Hepatocyte (in vitro differentiated cells): ENCODE results near the gene DCDC1.

Experiments
- EZH2 ChIP-seq: fragments of 200-600 bp; sonication (generic); IDR thresholded peaks from 2 replicates; pipeline ENCODE4 v1.6.1; 2016; ENCODE audit warnings: antibody characterized with exemption, mild to moderate bottlenecking, borderline replicate concordance
- TF ChIP-seq, protein P1 (sequence below): fragments of 200-600 bp; sonication (generic); IDR thresholded peaks from 2 replicates; pipeline ENCODE4 v1.5.1; 2016; ENCODE audit warnings: antibody characterized with exemption, mild to moderate bottlenecking; ENCODE audit not compliant: poor library complexity

DNA sequence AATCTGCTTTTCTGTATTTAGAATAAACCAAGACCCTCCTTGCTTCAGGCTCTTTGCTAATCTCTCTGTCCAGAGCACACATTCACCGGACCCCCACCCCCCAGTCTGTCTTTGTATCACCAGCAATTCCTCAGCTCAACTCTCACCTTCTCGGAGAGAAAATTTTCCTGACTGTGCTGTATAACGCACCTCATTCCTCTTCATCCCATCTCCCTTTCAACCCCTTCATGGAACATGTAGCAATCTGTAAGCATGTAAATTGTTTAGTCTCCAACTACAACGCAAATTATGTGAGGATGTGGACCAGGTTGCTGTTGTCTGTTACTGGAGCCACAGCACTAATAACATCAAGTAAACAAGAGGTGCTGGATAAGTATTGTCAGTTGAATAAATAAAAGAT lies 349.8 kb downstream of the DCDC1 start:
- TF ChIP-seq EZH2 = no peak
- TF ChIP-seq, protein P1, sequence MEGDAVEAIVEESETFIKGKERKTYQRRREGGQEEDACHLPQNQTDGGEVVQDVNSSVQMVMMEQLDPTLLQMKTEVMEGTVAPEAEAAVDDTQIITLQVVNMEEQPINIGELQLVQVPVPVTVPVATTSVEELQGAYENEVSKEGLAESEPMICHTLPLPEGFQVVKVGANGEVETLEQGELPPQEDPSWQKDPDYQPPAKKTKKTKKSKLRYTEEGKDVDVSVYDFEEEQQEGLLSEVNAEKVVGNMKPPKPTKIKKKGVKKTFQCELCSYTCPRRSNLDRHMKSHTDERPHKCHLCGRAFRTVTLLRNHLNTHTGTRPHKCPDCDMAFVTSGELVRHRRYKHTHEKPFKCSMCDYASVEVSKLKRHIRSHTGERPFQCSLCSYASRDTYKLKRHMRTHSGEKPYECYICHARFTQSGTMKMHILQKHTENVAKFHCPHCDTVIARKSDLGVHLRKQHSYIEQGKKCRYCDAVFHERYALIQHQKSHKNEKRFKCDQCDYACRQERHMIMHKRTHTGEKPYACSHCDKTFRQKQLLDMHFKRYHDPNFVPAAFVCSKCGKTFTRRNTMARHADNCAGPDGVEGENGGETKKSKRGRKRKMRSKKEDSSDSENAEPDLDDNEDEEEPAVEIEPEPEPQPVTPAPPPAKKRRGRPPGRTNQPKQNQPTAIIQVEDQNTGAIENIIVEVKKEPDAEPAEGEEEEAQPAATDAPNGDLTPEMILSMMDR = no peak
